ENCODE data around the gene NUP62.

NUP62 gene

GRCh38 chr19:49866933-49867782 lies 62.1 kb downstream of the NUP62 start, which contains the start of gene PNKP:
Gene PNKP (minus strand): TSS chr19:49867576. CDS start chr19:49867204, 372 bp downstream.
- peak; percentile 79 for DNase-seq (ENCODE audit: low read depth)

- no peak for DNase-seq (ENCODE audit: low read depth)
Measured at GRCh38 chr19:49864890-49865289, 64.4 kb downstream of the NUP62 start.

GRCh38 chr19:49863935-49864320 lies 65.4 kb downstream of the NUP62 start:
- no peak for DNase-seq (ENCODE audit: low read depth)

GRCh38 chr19:49863254-49863934 lies 65.9 kb downstream of the NUP62 start:
- no peak for DNase-seq (ENCODE audit: low read depth)

DNA sequence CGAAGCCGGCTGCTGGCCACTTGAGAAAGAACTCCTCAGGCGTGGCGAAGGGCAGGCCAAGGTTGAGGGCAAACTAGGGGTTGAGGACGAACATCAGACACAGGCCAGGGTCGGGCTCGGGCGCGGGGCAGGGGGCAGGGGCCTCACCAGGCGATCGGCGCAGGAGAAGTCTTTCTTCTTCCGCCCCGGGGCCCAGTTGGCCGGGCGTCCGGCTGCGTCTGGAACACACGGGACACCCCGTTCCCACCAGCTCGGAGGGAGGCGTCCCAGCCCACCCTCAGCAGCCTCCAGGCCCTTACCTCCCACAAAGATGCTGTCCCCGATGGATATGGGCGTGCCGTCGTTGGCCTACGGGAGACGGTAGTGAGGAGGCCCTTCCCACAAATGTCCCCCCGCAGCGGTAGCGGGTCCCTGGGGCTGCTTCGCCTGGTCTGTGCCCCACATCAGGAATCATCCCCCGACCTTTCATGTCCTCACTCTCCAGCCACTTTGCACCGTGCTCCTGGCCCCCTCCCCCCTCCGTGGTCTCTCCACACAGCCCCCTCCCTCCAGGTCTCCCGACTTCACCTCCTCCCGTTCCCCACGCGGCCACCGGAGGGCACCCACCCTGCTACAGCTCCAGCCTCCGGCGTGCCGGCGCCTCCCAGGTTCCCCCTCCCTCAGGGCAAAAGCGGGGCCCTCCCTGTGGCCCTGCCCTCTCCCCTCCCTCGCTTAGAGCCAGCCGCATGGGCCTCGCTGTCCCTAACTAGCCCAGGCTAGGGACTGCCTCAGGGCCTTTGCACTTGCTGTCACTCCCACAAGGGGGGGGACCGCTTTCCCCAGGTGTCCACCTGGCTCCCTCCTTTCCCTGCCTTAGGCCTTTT lies 66.7 kb downstream of the NUP62 start:
- DNase-seq (ENCODE audit: low read depth), result no peak

GRCh38 chr19:49861541-49862378 lies 67.5 kb downstream of the NUP62 start:
- DNase-seq (ENCODE audit: low read depth), result no peak

- DNase-seq (ENCODE audit: low read depth), result no peak
Measured at GRCh38 chr19:49861107-49861506, 68.2 kb downstream of the NUP62 start.

- no peak for DNase-seq (ENCODE audit: low read depth)
Measured at GRCh38 chr19:49860336-49861102, 68.8 kb downstream of the NUP62 start.

DNA sequence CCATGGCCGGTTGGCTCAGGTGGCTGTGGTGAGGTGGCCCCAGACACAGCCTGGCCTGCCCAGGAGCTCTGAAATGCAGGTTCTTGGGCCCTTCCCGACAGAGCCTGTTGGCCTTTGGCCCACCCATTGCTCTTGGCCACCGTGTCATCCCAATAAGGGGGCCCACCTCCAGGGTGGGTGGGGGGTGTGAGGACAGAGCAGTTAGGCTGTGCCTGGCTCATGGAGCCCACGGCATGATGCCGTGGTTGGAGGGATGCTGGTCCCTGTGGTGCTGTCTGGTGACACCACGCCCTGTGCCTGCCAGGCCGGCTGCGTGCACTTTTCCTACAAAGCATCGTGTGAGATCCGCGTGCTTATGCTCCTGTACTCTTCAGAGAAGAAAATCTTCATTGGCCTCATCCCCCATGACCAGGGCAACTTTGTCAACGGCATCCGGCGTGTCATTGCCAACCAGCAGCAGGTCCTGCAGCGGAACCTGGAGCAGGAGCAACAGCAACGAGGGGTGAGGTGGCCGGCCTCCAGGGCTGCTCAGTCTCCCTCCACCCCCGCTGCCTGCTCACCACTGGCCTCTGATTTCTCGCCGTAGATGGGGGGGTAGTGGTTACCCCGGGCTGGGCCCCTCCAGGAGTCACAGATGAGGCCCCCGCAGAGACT lies 69.5 kb downstream of the NUP62 start:
- DNase-seq (ENCODE audit: low read depth), result no peak

GRCh38 chr19:49858088-49858985 lies 71.0 kb downstream of the NUP62 start:
- no peak for DNase-seq (ENCODE audit: low read depth)

- no peak for DNase-seq (ENCODE audit: low read depth)
Measured at GRCh38 chr19:49857838-49858087, 71.5 kb downstream of the NUP62 start.

- no peak for DNase-seq (ENCODE audit: low read depth)
Measured at GRCh38 chr19:49857061-49857837, 72.1 kb downstream of the NUP62 start.
